GM21423 (cell line): ENCODE data around the gene LCMT2.
"Not testable (repeated sequence)": the region's sequence is repeated elsewhere in the genome, so short reads cannot be mapped to it uniquely, and the experiment has no call there.

Experiments
- ATAC-seq: cut with Tn5 transposase; IDR thresholded peaks from one replicate; pipeline ENCODE4 v1.9.1; 2021; ENCODE audit warnings: mild to moderate bottlenecking, moderate library complexity; ENCODE audit not compliant: unreplicated experiment

LCMT2 gene

GRCh38 chr15:43316016-43316970, 14.1 kb downstream of the LCMT2 start:
- no peak for ATAC-seq

- no peak for ATAC-seq
Observed at GRCh38 chr15:43314171-43314570, 16.2 kb downstream of the LCMT2 start.

- ATAC-seq, result no peak
Observed at GRCh38 chr15:43312378-43312777, 18.0 kb downstream of the LCMT2 start.

GRCh38 chr15:43302205-43302817, 28.1 kb downstream of the LCMT2 start, which contains the start of gene TGM7:
TSS of gene TGM7 (minus strand) at chr15:43302255.
- no peak for ATAC-seq

DNA sequence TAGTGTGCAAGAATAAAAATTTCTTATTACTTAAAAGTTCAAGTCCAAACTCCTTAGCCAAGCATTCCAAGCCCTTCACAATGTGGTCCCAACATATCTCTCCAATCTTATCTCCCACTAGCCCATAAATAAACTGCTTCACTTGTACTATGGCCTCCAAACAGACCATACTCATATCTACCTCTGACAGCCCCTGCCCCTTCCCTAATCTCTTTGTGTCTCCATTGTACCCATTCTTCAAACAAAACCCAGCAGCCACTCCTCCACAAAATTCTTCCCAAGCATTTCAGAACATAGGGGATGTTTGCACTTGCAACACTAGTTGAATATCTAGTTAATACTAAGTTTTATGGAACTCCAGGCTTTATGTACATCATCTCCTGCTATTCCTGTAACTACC, 30.5 kb downstream of the LCMT2 start:
- no peak for ATAC-seq

- ATAC-seq, result no peak
Observed at GRCh38 chr15:43299411-43299810, 31.0 kb downstream of the LCMT2 start.

GRCh38 chr15:43294091-43294706, 36.2 kb downstream of the LCMT2 start:
- no peak for ATAC-seq

GRCh38 chr15:43293432-43293831, 36.9 kb downstream of the LCMT2 start:
- ATAC-seq, result no peak

DNA sequence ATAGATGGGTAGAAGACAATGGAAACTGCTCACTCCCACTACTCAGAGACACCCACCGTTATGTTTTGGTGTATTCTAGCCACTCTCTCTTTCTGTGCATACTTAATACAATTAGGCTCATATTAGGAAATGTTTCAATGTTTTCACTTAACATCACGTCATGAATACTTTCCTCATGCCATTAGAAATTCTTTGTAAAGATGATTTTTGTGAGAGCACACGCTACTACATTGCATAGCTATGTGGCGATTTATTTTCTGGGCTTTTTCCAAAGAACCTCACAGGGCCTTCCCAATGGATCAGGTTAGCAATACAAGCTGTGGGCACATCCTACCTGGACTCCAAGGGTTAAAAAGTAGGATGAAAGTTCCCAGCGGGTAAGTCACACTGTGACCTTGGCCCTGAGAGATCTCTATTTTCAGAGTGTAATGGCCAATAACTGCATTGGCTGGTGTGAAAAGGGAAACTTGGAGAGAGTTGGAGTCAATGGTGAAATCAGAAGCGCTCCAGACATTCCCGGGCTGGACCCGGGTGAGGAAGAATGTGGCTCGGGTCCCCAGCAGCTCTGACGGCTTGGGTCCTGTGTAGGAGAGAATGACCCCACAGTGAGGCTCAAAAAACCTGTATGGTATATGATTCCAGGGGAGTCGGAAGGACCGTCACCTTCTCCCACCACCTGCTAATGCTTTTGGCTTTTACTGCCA, 37.8 kb downstream of the LCMT2 start:
- ATAC-seq, result no peak

- not testable (repeated sequence) for ATAC-seq
Observed at GRCh38 chr15:43289656-43290055, 40.7 kb downstream of the LCMT2 start.

- ATAC-seq, result no peak
Observed at GRCh38 chr15:43287254-43287653, 43.1 kb downstream of the LCMT2 start.

DNA sequence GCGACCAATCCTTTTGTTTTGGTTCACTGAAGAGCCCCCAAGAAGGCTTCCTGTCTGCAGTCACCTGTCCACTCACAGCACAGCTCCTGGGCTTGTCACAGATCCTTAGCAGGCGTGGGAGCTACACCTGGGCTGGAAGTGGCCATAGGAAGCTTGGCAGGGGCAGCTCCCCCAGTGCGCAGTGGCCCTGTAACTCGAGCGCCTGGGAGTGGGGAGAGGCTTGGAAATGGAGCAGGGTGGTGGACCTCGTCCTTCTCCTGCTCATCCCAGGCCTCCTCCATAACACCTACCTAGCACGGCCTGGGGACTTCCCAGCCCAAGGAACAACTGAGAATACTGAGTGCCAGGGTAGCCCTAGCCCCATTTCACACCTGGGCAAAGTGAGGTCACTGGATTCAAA, 44.3 kb downstream of the LCMT2 start:
- no peak for ATAC-seq

GRCh38 chr15:43285609-43286037, 44.8 kb downstream of the LCMT2 start:
- ATAC-seq, result no peak

GRCh38 chr15:43283526-43283925, 46.8 kb downstream of the LCMT2 start:
- no peak for ATAC-seq

GRCh38 chr15:43281926-43282602, 48.3 kb downstream of the LCMT2 start:
- ATAC-seq, result no peak

GRCh38 chr15:43280996-43281395, 49.4 kb downstream of the LCMT2 start:
- ATAC-seq, result no peak

GRCh38 chr15:43279496-43279895, 50.9 kb downstream of the LCMT2 start:
- no peak for ATAC-seq

GRCh38 chr15:43278869-43279268, 51.5 kb downstream of the LCMT2 start:
- ATAC-seq, result no peak

DNA sequence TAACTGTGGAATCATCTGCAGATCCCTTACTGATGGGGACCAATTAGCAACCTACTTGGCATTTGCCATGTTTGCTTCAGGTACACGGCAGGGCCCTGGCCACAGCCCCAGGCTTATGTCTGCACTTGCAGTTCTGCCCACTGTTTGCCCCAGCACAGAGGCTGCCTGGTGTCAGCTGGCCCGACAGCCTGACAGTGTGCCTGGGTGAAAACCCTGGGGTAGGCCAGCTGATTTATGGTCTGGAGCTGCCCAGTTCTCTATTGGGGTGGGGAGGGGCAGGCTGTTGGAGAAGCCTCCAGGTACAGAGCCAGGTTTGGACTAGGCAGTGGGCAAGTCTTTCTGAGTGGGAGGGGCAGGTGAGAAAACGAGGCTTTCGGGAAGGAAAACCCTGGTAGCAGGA, 52.5 kb downstream of the LCMT2 start:
- ATAC-seq, result no peak

DNA sequence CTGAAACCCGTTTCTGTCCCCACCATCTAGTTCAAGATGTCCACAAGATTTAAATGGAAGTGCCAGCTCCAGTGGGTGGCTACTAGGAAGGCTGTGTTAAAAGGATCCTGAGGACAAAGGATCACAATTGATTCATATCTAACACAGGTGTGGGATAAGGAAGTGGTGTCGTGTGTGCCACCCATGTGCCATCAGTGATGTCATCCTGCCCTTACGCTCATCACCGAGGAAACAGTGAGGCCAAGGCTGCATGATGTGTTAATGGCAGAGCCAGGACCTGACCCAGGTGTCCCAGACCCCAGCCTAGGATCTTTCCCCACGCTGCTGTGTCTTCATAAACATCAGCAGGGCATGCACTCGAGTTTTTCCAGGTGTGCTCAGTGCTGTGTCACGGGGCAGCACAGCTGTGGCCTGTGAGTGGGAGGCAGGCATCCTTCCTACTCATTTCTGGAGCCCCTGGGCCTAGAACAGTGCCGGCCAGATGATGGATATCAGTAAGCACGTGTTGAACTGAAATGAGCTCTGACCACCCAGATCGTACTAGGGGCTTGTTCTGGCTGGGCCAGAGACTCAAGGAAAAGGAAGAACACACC, 53.0 kb downstream of the LCMT2 start:
- ATAC-seq, result no peak
